ENCODE results near the gene HS3ST3A1. TPM values are rescaled to one million over a fixed set of nuclear protein-coding genes. Genes with fewer than 3 reads are reported as not detected.
A peak's percentile ranks its signal among the peaks of the same experiment; 100 is the strongest.

Gene HS3ST3A1
- total and polyA plus RNA-seq, 2 donors from 2014 or later = 1.2 to 2.2 TPM

DNA sequence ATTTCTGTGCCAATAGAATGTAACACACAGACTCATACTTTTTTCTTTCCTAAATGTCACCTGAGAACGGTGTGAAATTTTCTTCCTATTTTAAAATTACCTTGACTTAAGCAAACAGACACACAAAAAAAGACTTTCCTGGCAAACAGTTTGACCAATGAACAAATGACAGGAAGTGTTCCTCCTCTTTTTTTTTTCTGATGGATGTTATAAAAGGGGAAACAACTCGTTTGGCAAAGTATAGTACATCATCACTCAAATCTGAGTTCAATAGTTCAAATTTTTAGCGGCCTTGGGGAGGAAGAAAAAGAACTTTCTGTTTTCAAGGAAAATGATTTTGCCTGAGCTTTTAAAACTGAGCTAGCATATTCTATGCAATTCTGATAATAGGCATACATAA is 19.8 kb downstream of the HS3ST3A1 start:
- Histone ChIP-seq H3K9ac (ENCODE audit: low read length in 3 of 3) (no peak overlapping the region), H3K27me3 (ENCODE audit: control insufficient read depth, insufficient read depth, low read length) (no peaks in the 10 kb centered on the region), H3K27ac (ENCODE audit: low read depth in 2 of 2, low read length in 2 of 2) (peak overlapping the region in 1 of 2 donors; percentile 27), H3K4me1 (ENCODE audit: control insufficient read depth in 2 of 3, insufficient read depth in 2 of 3, low read depth in 1 of 3, low read length in 3 of 3) (no peaks in the 10 kb centered on the region), H3K36me3 (ENCODE audit: control insufficient read depth in 2 of 3, insufficient read depth in 3 of 3, low read length in 3 of 3) (no peaks in the 10 kb centered on the region), H3K9me3 (ENCODE audit: control insufficient read depth in 2 of 3, insufficient read depth in 1 of 3, low read length in 3 of 3) (no peaks in the 10 kb centered on the region), H3K4me3 (ENCODE audit: low read length in 3 of 3) (no peak overlapping the region)
- FAIRE-seq (no peak), DNase-seq (no peak)
- intact Hi-C loops (cut with DNase I) = no loop called here
- TF ChIP-seq, protein P1, sequence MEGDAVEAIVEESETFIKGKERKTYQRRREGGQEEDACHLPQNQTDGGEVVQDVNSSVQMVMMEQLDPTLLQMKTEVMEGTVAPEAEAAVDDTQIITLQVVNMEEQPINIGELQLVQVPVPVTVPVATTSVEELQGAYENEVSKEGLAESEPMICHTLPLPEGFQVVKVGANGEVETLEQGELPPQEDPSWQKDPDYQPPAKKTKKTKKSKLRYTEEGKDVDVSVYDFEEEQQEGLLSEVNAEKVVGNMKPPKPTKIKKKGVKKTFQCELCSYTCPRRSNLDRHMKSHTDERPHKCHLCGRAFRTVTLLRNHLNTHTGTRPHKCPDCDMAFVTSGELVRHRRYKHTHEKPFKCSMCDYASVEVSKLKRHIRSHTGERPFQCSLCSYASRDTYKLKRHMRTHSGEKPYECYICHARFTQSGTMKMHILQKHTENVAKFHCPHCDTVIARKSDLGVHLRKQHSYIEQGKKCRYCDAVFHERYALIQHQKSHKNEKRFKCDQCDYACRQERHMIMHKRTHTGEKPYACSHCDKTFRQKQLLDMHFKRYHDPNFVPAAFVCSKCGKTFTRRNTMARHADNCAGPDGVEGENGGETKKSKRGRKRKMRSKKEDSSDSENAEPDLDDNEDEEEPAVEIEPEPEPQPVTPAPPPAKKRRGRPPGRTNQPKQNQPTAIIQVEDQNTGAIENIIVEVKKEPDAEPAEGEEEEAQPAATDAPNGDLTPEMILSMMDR (IDR thresholded peaks at IDR 0.05; ENCODE audit: borderline replicate concordance, extremely low read depth, insufficient read depth) = no peak

DNA sequence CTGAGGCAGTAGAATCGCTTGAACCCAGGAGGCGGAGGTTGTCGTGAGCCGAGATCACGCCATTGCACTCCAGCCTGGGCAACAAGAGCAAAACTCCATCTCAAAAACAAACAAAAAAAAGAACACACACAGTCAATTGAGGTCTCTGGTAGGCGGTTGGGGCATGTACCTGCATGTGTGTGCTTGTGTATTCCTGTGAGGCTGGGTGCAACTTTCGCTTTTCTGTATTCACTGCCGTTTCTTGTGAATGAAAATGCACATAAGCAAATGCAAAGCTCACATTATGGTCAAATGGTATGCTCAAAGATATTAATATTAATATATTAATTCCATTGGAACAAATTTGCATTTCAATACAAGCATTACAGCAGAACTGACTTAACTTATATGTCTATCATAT is 20.9 kb downstream of the HS3ST3A1 start:
- no peaks in the 10 kb centered on the region for H3K4me1 ChIP-seq (ENCODE audit: control insufficient read depth in 2 of 3, insufficient read depth in 2 of 3, low read depth in 1 of 3, low read length in 3 of 3)
- H3K4me3 ChIP-seq (ENCODE audit: low read length in 3 of 3) = no peak overlapping the region
- DNase-seq = no peak
- no peaks in the 10 kb centered on the region for H3K36me3 ChIP-seq (ENCODE audit: control insufficient read depth in 2 of 3, insufficient read depth in 3 of 3, low read length in 3 of 3)
- no peaks in the 10 kb centered on the region for H3K9me3 ChIP-seq (ENCODE audit: control insufficient read depth in 2 of 3, insufficient read depth in 1 of 3, low read length in 3 of 3)
- H3K27ac ChIP-seq (ENCODE audit: low read depth in 2 of 2, low read length in 2 of 2) = no peak overlapping the region
- TF ChIP-seq, protein P1 (IDR thresholded peaks at IDR 0.05; ENCODE audit: borderline replicate concordance, extremely low read depth, insufficient read depth) = no peak
- H3K9ac ChIP-seq (ENCODE audit: low read length in 3 of 3) = no peak overlapping the region
- intact Hi-C loops (cut with DNase I) = no loop called here
- H3K27me3 ChIP-seq (ENCODE audit: control insufficient read depth, insufficient read depth, low read length) = no peaks in the 10 kb centered on the region
- no peak for FAIRE-seq

DNA sequence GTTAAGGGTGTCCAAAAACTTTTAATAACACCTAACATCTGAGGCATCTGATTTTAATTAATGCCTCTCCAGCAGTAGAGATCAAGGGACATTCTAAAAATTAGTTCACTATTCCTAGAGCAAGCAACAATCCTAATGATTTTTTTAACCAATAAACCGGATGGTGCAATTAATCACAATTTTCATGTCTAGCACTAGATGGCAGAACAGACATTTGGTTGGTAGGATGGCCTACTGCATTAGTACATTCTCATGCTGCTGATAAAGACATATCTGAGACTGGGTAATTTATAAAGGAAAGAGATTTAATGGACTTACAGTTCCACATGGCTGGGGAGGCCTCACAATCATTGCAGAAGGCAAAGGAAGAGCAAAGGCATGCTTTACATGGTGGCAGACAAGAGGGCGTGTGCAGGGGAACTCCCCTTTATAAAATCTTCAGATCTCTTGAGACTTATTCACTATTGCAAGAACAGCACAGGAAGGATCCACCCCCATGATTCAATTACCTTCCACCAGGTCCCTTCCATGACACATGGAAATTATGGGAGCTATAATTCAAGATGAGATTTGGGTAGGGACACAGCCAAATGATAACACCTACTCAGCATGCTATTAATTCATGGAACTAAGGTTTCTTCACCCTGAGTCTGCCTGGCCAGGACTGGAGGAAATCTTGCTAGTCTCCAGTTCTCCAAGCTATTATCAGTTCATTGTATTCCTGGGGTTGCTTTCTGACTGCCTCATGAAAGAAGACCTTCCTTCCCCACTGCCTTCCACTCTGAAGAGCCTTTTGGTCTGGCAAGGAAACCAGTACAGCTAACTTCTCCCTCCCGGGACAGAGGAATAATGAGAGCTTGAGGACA is 24.8 kb downstream of the HS3ST3A1 start:
- intact Hi-C loops (cut with DNase I) = no loop called here
- no peaks in the 10 kb centered on the region for H3K27me3 ChIP-seq (ENCODE audit: control insufficient read depth, insufficient read depth, low read length)
- H3K9me3 ChIP-seq (ENCODE audit: control insufficient read depth in 2 of 3, insufficient read depth in 1 of 3, low read length in 3 of 3) = no peaks in the 10 kb centered on the region
- H3K4me3 ChIP-seq (ENCODE audit: low read length in 3 of 3) = no peak overlapping the region
- no peaks in the 10 kb centered on the region for H3K36me3 ChIP-seq (ENCODE audit: control insufficient read depth in 2 of 3, insufficient read depth in 3 of 3, low read length in 3 of 3)
- TF ChIP-seq, protein P1 (IDR thresholded peaks at IDR 0.05; ENCODE audit: borderline replicate concordance, extremely low read depth, insufficient read depth) = no peak
- H3K27ac ChIP-seq (ENCODE audit: low read depth in 2 of 2, low read length in 2 of 2) = no peak overlapping the region
- DNase-seq (no peak), FAIRE-seq (no peak)
- H3K9ac ChIP-seq (ENCODE audit: low read length in 3 of 3) = no peak overlapping the region
- H3K4me1 ChIP-seq (ENCODE audit: control insufficient read depth in 2 of 3, insufficient read depth in 2 of 3, low read depth in 1 of 3, low read length in 3 of 3) = no peaks in the 10 kb centered on the region
